Peyer's patch (tissue), 4 donors: ENCODE results near the gene MRPL48. TPM values are rescaled to one million over a fixed set of nuclear protein-coding genes. Genes with fewer than 3 reads are reported as not detected.
"Not testable (repeated sequence)": the region's sequence is repeated elsewhere in the genome, so short reads cannot be mapped to it uniquely, and the experiment has no call there.

Experiments
- DNase-seq, 3 donors: peaks; one replicate each; pipeline ENCODE4 v3.0.0-alpha.2; 2017 to 2019
- H3K27ac ChIP-seq, 4 donors: fragments of 200-600 bp; sonication (generic); one replicate each; pipeline ENCODE4 v1.5.1; 2016 to 2019
- H3K27me3 ChIP-seq, 2 donors: fragments of 200-600 bp; sonication (generic); one replicate each; pipeline ENCODE4 v1.5.1; 2019
- H3K36me3 ChIP-seq, 3 donors: fragments of 200-600 bp; sonication (generic); one replicate each; pipeline ENCODE4 v1.5.1; 2016 to 2019
- H3K4me1 ChIP-seq, 4 donors: fragments of 200-600 bp; sonication (generic); one replicate each; pipeline ENCODE4 v1.5.1; 2016 to 2019
- H3K4me3 ChIP-seq, 4 donors: fragments of 200-600 bp; sonication (generic); 1 replicate in 3 of 4; 2 replicates in 1 of 4; pipeline ENCODE4 v1.5.1; 2016 to 2019; ENCODE audit warnings: mild to moderate bottlenecking in 1 of 4
- H3K9me3 ChIP-seq, 4 donors: fragments of 200-600 bp; sonication (generic); one replicate each; pipeline ENCODE4 v1.5.1; 2016 to 2019; ENCODE audit warnings: mild to moderate bottlenecking in 1 of 4
- CTCF ChIP-seq, 6 experiments: fragments of 450-650 bp in 4 of 6; fragments of 200-600 bp in 2 of 6; sonication (generic) in 1 of 6; IDR thresholded peaks; one replicate each; pipeline ENCODE4 v1.5.1; 2017 to 2019; ENCODE audit warnings: antibody characterized with exemption in 6 of 6, mild to moderate bottlenecking in 3 of 6, moderate library complexity in 1 of 6
- POLR2A ChIP-seq, 2 donors: fragments of 450-650 bp; IDR thresholded peaks; one replicate each; pipeline ENCODE4 v1.5.1; 2017; ENCODE audit warnings: antibody characterized with exemption in 2 of 2, mild to moderate bottlenecking in 2 of 2, moderate library complexity in 2 of 2
- total RNA-seq, 4 donors: library from RNA; depleted of rRNA; stranded (reverse); fragments of >200 nt; gene quantifications; one replicate each; pipeline ENCODE4 v1.1.0, GENCODE V29; 2016

The MRPL48 gene
- total RNA-seq, 4 donors from 2014 or later, result 26.8 to 50.3 (median 33.3) TPM

GRCh38 chr11:73749118-73749517 is 38.6 kb upstream of the MRPL48 start:
- Histone ChIP-seq H3K27me3 (no peaks in the 10 kb centered on the region), H3K9me3 (no peaks in the 10 kb centered on the region), H3K27ac (no peak overlapping the region), H3K4me3 (no peak overlapping the region), H3K4me1 (peaks cover 0 to 30% (median 0%) of the 10 kb centered on the region in 4 donors), H3K36me3 (no peaks in the 10 kb centered on the region)
- no peak for DNase-seq
- TF ChIP-seq CTCF (IDR thresholded peaks at IDR 0.05) (no peak), POLR2A (IDR thresholded peaks at IDR 0.05) (no peak)

- no peaks in the 10 kb centered on the region for H3K9me3 ChIP-seq
- peak in 1 of 3 donors; percentile 60 for DNase-seq
- no peaks in the 10 kb centered on the region for H3K27me3 ChIP-seq
- H3K36me3 ChIP-seq, result no peaks in the 10 kb centered on the region
- H3K27ac ChIP-seq, result no peak overlapping the region
- no peak overlapping the region for H3K4me3 ChIP-seq
- TF ChIP-seq POLR2A (IDR thresholded peaks at IDR 0.05) (no peak), CTCF (IDR thresholded peaks at IDR 0.05) (no peak)
- H3K4me1 ChIP-seq, result peaks cover 0 to 30% (median 0%) of the 10 kb centered on the region in 4 donors
These were observed 37.4 kb upstream of the MRPL48 start for GRCh38 chr11:73750228-73750627.

GRCh38 chr11:73750862-73751261 is 36.8 kb upstream of the MRPL48 start:
- H3K27ac ChIP-seq, H3K9me3 ChIP-seq, H3K4me3 ChIP-seq, H3K27me3 ChIP-seq, DNase-seq, H3K36me3 ChIP-seq: not testable (repeated sequence)
- peaks cover 0 to 30% (median 0%) of the 10 kb centered on the region in 4 donors for H3K4me1 ChIP-seq

- Histone ChIP-seq H3K4me3 (no peak overlapping the region), H3K27ac (no peak overlapping the region), H3K27me3 (no peaks in the 10 kb centered on the region), H3K9me3 (no peaks in the 10 kb centered on the region), H3K36me3 (no peaks in the 10 kb centered on the region), H3K4me1 (peaks cover 0 to 33% (median 0%) of the 10 kb centered on the region in 4 donors)
- DNase-seq, result no peak
- TF ChIP-seq CTCF (IDR thresholded peaks at IDR 0.05) (no peak), POLR2A (IDR thresholded peaks at IDR 0.05) (no peak)
These were observed 35.3 kb upstream of the MRPL48 start for GRCh38 chr11:73752216-73752867.

- H3K4me3 ChIP-seq, result no peak overlapping the region
- H3K27me3 ChIP-seq, result no peaks in the 10 kb centered on the region
- peaks cover 0 to 38% (median 0%) of the 10 kb centered on the region in 4 donors for H3K4me1 ChIP-seq
- H3K36me3 ChIP-seq, result no peaks in the 10 kb centered on the region
- DNase-seq, result no peak
- no peaks in the 10 kb centered on the region for H3K9me3 ChIP-seq
- TF ChIP-seq POLR2A (IDR thresholded peaks at IDR 0.05) (no peak), CTCF (IDR thresholded peaks at IDR 0.05) (no peak)
- H3K27ac ChIP-seq, result no peak overlapping the region
These were observed 34.8 kb upstream of the MRPL48 start for GRCh38 chr11:73752903-73753302.

GRCh38 chr11:73753938-73754337 is 33.7 kb upstream of the MRPL48 start:
- H3K9me3 ChIP-seq, result no peaks in the 10 kb centered on the region
- TF ChIP-seq POLR2A (IDR thresholded peaks at IDR 0.05), result no peak
- no peak for TF ChIP-seq CTCF (IDR thresholded peaks at IDR 0.05)
- DNase-seq, result no peak
- peak overlapping the region in 1 of 4 donors; percentile 3 for H3K27ac ChIP-seq
- no peaks in the 10 kb centered on the region for H3K36me3 ChIP-seq
- no peaks in the 10 kb centered on the region for H3K27me3 ChIP-seq
- H3K4me1 ChIP-seq, result peaks cover 0 to 44% (median 2%) of the 10 kb centered on the region in 4 donors
- no peak overlapping the region for H3K4me3 ChIP-seq
